HepG2 (cell line): ENCODE results near the gene LILRB3. TPM values are rescaled to one million over a fixed set of nuclear protein-coding genes. Genes with fewer than 3 reads are reported as not detected.

ENCODE experiments used
- BRD4 ChIP-seq: sonication (generic); formaldehyde crosslinking; IDR thresholded peaks from 2 replicates; pipeline ENCODE4 v1.4.0; 2020; ENCODE audit warnings: missing genetic modification reagents
- DRAP1 ChIP-seq: IDR thresholded peaks from 2 replicates; pipeline ENCODE4 v1.6.1; 2016; ENCODE audit warnings: missing genetic modification reagents, missing compliant biosample characterization
- GATA4 ChIP-seq: sonication (generic); IDR thresholded peaks from 2 replicates; pipeline ENCODE4 v1.6.1; 2016; ENCODE audit warnings: antibody characterized with exemption, low read depth, borderline replicate concordance
- GATAD2A ChIP-seq: IDR thresholded peaks from 2 replicates; pipeline ENCODE4 v1.6.1; 2016
- GLMP ChIP-seq: sonication (generic); formaldehyde crosslinking; IDR thresholded peaks from 2 replicates; pipeline ENCODE4 v1.9.0; 2021; ENCODE audit warnings: missing genetic modification reagents, mild to moderate bottlenecking, borderline replicate concordance
- IRX3 ChIP-seq: sonication (generic); formaldehyde crosslinking; IDR thresholded peaks from 2 replicates; pipeline ENCODE4 v1.8.1; 2023; ENCODE audit warnings: mild to moderate bottlenecking, low read depth, missing genetic modification reagents, borderline replicate concordance
- MYC ChIP-seq: sonication (generic); formaldehyde crosslinking; IDR thresholded peaks from 2 replicates; pipeline ENCODE4 v1.9.0; 2021; ENCODE audit warnings: missing genetic modification reagents, borderline replicate concordance
- PATZ1 ChIP-seq: sonication (generic); formaldehyde crosslinking; IDR thresholded peaks from 2 replicates; pipeline ENCODE4 v1.4.0; 2020; ENCODE audit warnings: missing genetic modification reagents
- PHF8 ChIP-seq: sonication (generic); formaldehyde crosslinking; IDR thresholded peaks from 2 replicates; pipeline ENCODE4 v1.5.0; 2020; ENCODE audit warnings: missing genetic modification reagents
- RARA ChIP-seq: IDR thresholded peaks from 2 replicates; pipeline ENCODE4 v1.6.1; 2016; ENCODE audit warnings: missing genetic modification reagents, missing compliant biosample characterization
- SP4 ChIP-seq: sonication (generic); formaldehyde crosslinking; IDR thresholded peaks from 2 replicates; pipeline ENCODE4 v1.8.1; 2023; ENCODE audit warnings: mild to moderate bottlenecking, missing genetic modification reagents
- TRIM22 ChIP-seq: fragments of 450-650 bp; IDR thresholded peaks from 2 replicates; pipeline ENCODE4 v1.6.1; 2017
- ZBTB1 ChIP-seq: sonication (generic); formaldehyde crosslinking; IDR thresholded peaks from 2 replicates; pipeline ENCODE4 v1.4.0; 2020; ENCODE audit warnings: missing genetic modification reagents, borderline replicate concordance
- ZBTB25 ChIP-seq: IDR thresholded peaks from 2 replicates; pipeline ENCODE4 v1.6.1; 2018; ENCODE audit warnings: missing genetic modification reagents
- ZBTB44 ChIP-seq: sonication (generic); formaldehyde crosslinking; IDR thresholded peaks from 2 replicates; pipeline ENCODE4 v1.4.0; 2020; ENCODE audit warnings: missing genetic modification reagents
- ZNF296 ChIP-seq: sonication (generic); formaldehyde crosslinking; conservative IDR thresholded peaks from 2 replicates; pipeline ENCODE4 v1.5.0; 2020; ENCODE audit warnings: mild to moderate bottlenecking, missing genetic modification reagents
- ZNF564 ChIP-seq: sonication (generic); formaldehyde crosslinking; IDR thresholded peaks from 2 replicates; pipeline ENCODE4 v1.8.1; 2023; ENCODE audit warnings: mild to moderate bottlenecking, missing genetic modification reagents
- ZNF724P ChIP-seq: sonication (generic); formaldehyde crosslinking; IDR thresholded peaks from 2 replicates; pipeline ENCODE4 v1.8.0; 2022; ENCODE audit warnings: missing genetic modification reagents, borderline replicate concordance
- ZNF749 ChIP-seq: sonication (generic); formaldehyde crosslinking; IDR thresholded peaks from 2 replicates; pipeline ENCODE4 v1.8.0; 2022; ENCODE audit warnings: mild to moderate bottlenecking, missing genetic modification reagents, moderate library complexity, borderline replicate concordance
- ZSCAN5A ChIP-seq: sonication (generic); formaldehyde crosslinking; IDR thresholded peaks from 2 replicates; pipeline ENCODE4 v1.8.0; 2022; ENCODE audit warnings: mild to moderate bottlenecking, missing genetic modification reagents, borderline replicate concordance
- polyA plus RNA-seq, 8 experiments: library from polyadenylated mRNA; depleted of rRNA in 3 of 8; stranded (reverse) in 7 of 8; unstranded in 1 of 8; fragments of >200 nt; fragmentation: Illumina TruSeq in 4 of 8; extraction: Trizol in 4 of 8; gene quantifications; 2 replicates each; pipeline versions ENCODE4 v1.2.1 to v1.2.3, GENCODE V29; 2011 to 2016; ENCODE audit warnings: low read depth in 4 of 8, missing spikeins in 1 of 8, mixed read lengths in 1 of 8; ENCODE audit not compliant: insufficient read depth in 1 of 8
- total RNA-seq, 5 experiments: library from RNA; depleted of rRNA; stranded (reverse); fragments of >200 nt; fragmentation: Illumina TruSeq; extraction: Trizol; gene quantifications; 2 replicates each; pipeline ENCODE4 v1.2.3, GENCODE V29; 2016; ENCODE audit warnings: low read depth in 1 of 5

LILRB3 gene
- total and polyA plus RNA-seq, 2 of the 13 experiments (the other 11 are each of a cell fraction or from before 2014, with no cell fraction given), result 0.22 TPM; not detected in 1

- TF ChIP-seq MYC, result peak; percentile 50
- TF ChIP-seq ZNF749 (CRISPR knock-in tag), result no peak
- TF ChIP-seq ZNF296, result no peak
- TF ChIP-seq BRD4 (CRISPR knock-in tag), result no peak
- TF ChIP-seq DRAP1 (CRISPR knock-in tag), result no peak
- TF ChIP-seq PATZ1 (CRISPR knock-in tag), result peak; percentile 52
- 0 out of 2 replicates have a peak, but pooled peaks have one; percentile 3 for TF ChIP-seq ZSCAN5A
- TF ChIP-seq GATA4, result no peak
- TF ChIP-seq SP4 (CRISPR knock-in tag), result peak; percentile 46
- TF ChIP-seq GATAD2A (CRISPR knock-in tag), result no peak
- TF ChIP-seq PHF8, result peak; percentile 86
- no peak; the same call in 1 of the 2 replicates for TF ChIP-seq ZNF724P
- 0 out of 2 replicates have a peak, but pooled peaks have one; percentile 64 for TF ChIP-seq ZBTB44 (CRISPR knock-in tag)
- TF ChIP-seq ZNF564, result no peak
- no peak for TF ChIP-seq IRX3
- no peak for TF ChIP-seq ZBTB1 (CRISPR knock-in tag)
- no peak for TF ChIP-seq GLMP (CRISPR knock-in tag)
- 0 out of 2 replicates have a peak, but pooled peaks have one; percentile 11 for TF ChIP-seq RARA (CRISPR knock-in tag)
- TF ChIP-seq TRIM22, result no peak
- TF ChIP-seq ZBTB25, result no peak
These were observed 33.6 kb downstream of the LILRB3 start, which contains the start of gene MBOAT7 (continued) for GRCh38 chr19:54189145-54189734.
